Suprapubic skin (tissue), 4 donors: ENCODE data around the gene ARHGAP22.

Experiments
- EP300 ChIP-seq: sonication (generic); formaldehyde crosslinking; IDR thresholded peaks from one replicate; pipeline ENCODE4 v1.6.1; 2017; ENCODE audit warnings: antibody characterized with exemption
- POLR2A ChIP-seq, 2 donors: fragments of 450-650 bp; IDR thresholded peaks; one replicate each; pipeline ENCODE4 v1.6.1; 2017; ENCODE audit warnings: antibody characterized with exemption in 2 of 2, mild to moderate bottlenecking in 2 of 2, moderate library complexity in 2 of 2
- POLR2AphosphoS5 ChIP-seq, 3 donors: sonication (generic); formaldehyde crosslinking; IDR thresholded peaks; one replicate each; pipeline ENCODE4 v1.6.1; 2017; ENCODE audit warnings: antibody characterized with exemption in 3 of 3
- TF ChIP-seq, protein P1 (sequence below), 2 donors: fragments of 200-600 bp in 1 of 2; fragments of 450-650 bp in 1 of 2; sonication (generic) in 1 of 2; IDR thresholded peaks; one replicate each; pipeline ENCODE4 v1.5.1; 2016 to 2019; ENCODE audit warnings: antibody characterized with exemption in 2 of 2, mild to moderate bottlenecking in 1 of 2, moderate library complexity in 1 of 2

DNA sequence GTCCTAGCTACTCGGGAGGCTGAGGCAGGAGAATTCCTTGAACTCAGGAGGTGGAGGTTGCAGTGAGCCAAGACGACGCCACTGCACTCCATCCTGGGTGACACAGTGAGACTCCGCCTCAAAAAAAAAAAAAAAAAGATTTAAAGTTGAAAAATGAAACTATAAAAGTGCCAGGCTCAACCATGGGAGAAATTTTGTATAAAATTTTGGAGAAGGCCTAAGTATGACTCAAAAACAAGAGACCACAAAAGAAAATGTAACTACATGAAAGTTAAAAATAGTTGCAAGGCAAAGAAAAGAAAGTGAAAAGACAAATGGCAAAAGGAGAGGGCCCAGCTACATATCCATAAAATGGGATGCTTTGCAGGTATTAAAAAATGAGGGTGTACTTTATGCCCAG, 104.1 kb downstream of the ARHGAP22 start:
- no peak for TF ChIP-seq POLR2A (IDR thresholded peaks at IDR 0.05)
- TF ChIP-seq, protein P1, sequence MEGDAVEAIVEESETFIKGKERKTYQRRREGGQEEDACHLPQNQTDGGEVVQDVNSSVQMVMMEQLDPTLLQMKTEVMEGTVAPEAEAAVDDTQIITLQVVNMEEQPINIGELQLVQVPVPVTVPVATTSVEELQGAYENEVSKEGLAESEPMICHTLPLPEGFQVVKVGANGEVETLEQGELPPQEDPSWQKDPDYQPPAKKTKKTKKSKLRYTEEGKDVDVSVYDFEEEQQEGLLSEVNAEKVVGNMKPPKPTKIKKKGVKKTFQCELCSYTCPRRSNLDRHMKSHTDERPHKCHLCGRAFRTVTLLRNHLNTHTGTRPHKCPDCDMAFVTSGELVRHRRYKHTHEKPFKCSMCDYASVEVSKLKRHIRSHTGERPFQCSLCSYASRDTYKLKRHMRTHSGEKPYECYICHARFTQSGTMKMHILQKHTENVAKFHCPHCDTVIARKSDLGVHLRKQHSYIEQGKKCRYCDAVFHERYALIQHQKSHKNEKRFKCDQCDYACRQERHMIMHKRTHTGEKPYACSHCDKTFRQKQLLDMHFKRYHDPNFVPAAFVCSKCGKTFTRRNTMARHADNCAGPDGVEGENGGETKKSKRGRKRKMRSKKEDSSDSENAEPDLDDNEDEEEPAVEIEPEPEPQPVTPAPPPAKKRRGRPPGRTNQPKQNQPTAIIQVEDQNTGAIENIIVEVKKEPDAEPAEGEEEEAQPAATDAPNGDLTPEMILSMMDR (IDR thresholded peaks at IDR 0.05) = no peak
- TF ChIP-seq EP300 = no peak
- no peak for TF ChIP-seq POLR2AphosphoS5 (IDR thresholded peaks at IDR 0.05)
